Measurements from ENCODE around the gene PNMA1.

The PNMA1 gene

GRCh38 chr14:73713803-73714655 lies at the start of gene PNMA1:
Gene PNMA1, minus strand, starts transcription at chr14:73714384. Its CDS starts 745 bp downstream, at chr14:73713639.
- DNase-seq: peak; percentile 18

GRCh38 chr14:73763396-73763795 lies 49.2 kb upstream of the PNMA1 start:
- no peak for DNase-seq

- no peak for DNase-seq
These were observed 48.2 kb upstream of the PNMA1 start for GRCh38 chr14:73762375-73762822.

DNA sequence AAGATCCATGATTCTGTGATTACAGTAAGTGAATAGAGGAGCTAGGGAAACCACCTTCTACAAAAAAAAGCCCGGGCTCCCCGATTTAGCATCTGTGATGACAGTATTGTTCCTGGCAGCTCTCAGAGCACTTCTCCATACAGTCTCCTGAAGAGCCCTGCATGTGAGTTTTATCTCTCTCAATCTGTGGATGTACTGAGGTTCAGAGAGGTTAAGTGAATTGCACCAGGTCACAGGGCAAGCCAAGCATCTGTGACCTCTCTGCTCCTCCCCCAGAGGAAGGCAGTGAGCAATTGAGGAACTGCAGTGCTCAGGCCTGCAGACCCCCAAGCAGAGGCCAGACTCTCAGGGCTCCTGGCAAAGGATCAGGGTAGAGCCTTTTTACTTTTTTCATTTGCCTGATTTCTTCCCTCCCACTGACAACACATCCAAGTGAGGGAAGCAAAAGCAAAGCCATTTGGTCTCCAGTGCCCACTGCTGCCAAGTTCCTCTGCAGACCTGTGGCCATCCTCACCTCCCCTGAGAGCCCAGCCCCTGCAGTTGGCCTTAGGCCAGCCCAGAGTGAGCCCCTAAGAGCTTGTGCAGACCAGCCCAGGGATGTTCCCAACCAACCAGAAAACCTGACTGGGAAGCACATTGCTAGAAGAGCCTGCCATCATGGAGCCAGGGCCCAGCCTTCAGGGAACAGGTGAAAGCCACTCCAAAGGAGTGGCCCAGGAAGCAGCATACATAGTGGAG lies 47.6 kb upstream of the PNMA1 start:
- DNase-seq: no peak

- DNase-seq: no peak
These were observed 46.7 kb upstream of the PNMA1 start for GRCh38 chr14:73760598-73761586.

DNA sequence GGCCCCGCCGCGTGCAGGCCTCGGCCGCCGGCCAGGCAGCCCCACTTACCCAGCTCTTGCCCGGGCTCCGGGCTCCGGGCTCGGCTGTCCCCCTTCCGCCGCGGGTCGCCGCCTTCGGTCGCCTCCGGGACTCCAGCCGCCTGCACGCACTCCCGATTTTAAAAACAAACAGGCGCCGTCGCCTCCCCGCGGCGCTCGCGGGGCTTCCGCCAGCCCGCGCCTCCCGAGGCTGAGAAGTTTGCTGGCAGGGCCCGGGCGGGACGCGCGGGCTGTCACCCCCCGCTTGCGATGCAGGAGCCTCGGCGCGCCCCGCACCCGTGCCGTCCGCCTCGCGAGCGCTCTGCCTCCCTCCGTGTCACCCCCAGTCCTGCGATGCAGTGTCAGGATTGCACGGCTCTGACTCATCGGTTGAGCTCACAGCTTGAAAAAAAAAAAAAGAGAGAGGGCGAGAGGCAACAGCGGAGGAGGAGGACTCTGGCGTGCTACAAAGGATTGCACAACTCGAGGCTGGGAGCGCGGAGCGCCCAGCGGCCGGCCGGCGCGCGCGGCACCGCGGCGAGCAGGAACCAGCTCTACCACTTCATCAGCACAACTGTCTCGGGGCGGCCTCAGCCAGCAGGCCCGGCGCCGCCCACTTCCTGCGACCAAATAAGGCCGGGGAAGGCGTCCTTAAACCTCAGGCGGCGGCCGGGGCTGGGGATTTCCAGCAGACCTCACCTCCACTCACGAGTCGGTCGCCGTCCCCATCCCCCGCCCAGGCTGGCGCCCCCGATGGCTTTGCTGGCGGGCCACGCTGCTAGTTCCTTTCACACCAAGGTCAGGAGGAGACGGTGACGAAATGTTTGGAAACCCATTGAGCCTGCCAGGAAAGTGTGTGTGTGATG lies 45.8 kb upstream of the PNMA1 start:
- DNase-seq: peak; percentile 60

- no peak for DNase-seq
These were observed 45.1 kb upstream of the PNMA1 start for GRCh38 chr14:73759183-73759713.

- DNase-seq: no peak
These were observed 44.4 kb upstream of the PNMA1 start for GRCh38 chr14:73758392-73759182.

GRCh38 chr14:73757876-73758391 lies 43.8 kb upstream of the PNMA1 start:
- DNase-seq: no peak

DNA sequence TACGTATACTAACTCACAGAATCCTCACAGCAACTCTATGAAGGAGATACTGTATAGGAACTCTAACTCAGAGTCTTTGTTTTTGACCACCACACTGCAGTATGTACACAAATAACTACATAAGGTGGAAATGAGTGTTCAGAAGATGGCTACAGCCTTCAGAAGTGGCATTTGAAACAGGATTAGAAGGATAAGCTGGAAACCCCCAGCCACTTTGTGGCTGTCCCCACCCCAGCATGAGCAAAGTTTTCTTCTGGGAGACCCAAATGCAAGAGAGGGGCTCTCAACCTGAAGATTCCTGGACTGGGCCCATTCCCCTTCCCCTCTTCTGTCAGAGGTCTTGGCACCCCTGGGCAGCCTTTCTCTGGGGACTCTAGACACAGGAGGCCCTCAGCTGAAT lies 43.2 kb upstream of the PNMA1 start:
- no peak for DNase-seq

- no peak for DNase-seq
These were observed 41.3 kb upstream of the PNMA1 start for GRCh38 chr14:73755434-73756014.

DNA sequence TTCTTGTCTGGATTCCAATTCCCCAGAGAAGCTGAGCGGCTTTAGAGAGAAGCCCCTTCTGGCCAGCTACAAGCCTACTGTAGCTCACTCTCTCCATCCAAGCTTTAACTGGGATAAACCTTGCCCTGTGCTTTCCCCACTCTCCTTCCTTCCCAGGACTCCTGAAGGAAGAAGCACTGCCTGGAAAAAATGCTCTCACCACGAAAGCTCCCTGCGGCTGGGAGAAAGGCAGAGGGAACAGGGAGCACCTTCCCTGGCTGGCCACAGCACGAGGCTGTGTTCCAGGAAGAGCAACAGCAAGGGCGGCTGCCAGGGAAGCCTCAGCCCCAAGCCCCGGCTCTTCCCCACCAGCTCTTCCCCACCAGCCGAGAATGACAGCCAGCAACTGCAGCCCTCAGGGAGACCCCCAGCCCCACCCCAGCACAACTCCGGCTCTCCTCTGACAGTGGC lies 40.8 kb upstream of the PNMA1 start:
- no peak for DNase-seq

DNA sequence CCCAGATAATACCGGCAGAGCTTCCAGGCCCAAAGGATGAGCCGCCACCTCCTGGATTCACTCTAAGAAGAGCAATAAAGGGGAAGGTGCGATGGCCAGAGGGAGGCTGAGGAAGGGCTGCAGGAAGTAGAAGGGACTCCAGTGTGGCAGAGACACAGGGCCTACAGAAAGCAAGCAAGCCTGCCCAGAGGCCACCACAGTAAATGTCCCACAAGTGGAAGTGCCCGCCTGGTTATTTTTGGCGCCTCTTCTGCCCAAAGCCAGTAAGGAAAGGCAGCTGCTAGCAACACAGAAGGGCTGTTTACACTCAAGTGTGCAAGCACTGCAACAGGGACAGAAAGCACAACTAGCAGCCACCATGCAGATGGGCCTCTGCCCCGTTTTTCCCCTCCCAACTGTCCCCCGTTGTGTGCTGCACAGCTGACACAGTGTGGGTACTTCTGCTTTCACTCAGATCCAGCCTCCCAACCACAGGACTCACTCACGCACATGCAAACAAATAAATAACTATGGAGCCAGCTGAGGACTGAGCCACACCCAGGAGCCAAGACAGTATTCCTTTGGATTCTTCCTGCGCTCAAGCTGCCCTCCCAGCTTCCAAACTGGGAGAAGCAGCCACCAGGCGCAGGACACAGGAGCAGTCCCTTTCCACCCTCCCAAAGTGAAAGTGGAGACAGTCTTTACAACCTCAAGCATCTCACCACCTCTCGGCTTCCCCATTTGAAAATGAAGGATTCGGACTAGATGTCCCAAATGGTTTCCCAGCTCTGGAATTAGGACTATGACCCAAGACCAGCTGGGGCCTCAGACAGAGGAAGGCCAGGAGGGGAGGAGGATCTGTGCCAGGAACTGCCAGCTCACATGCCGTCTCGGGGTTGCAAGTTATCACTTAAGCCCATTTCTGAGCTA lies 40.0 kb upstream of the PNMA1 start:
- DNase-seq: no peak

DNA sequence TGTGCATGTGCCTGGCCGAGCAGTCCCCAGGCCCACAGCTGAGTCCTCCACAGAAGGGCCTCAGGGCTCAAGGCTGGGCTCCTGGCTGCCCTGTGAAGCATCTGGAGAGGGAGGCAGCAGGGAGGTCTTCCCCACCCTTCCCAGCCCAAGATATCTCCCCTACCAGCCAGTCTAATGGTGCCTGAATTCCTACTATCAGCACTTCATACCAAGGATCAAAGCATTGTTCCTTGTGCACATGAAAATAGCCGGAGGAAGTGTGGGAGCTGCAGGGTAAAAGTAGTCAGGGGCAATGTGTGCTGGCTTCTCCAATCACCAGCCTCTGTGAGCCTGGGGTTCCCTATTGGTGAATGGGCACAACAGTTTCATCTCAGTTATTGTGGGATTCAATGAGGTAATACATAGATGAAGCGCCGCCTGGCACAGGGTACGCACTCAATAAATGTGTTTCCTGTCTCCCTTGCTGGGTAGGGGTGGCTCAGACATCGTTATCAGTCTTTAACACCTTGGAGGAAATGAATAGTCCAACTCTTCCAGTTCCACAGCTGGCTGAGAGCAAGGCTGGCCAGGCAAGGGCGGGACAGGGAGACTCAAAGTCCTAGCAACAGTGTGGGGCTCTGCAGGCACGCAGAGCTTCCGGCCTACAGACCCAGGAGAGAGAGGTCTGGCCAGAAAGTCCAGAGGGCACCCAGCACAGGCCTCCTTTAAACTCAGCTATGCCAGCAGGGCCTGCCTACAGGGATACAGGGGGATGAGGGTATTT lies 39.1 kb upstream of the PNMA1 start:
- DNase-seq: no peak

DNA sequence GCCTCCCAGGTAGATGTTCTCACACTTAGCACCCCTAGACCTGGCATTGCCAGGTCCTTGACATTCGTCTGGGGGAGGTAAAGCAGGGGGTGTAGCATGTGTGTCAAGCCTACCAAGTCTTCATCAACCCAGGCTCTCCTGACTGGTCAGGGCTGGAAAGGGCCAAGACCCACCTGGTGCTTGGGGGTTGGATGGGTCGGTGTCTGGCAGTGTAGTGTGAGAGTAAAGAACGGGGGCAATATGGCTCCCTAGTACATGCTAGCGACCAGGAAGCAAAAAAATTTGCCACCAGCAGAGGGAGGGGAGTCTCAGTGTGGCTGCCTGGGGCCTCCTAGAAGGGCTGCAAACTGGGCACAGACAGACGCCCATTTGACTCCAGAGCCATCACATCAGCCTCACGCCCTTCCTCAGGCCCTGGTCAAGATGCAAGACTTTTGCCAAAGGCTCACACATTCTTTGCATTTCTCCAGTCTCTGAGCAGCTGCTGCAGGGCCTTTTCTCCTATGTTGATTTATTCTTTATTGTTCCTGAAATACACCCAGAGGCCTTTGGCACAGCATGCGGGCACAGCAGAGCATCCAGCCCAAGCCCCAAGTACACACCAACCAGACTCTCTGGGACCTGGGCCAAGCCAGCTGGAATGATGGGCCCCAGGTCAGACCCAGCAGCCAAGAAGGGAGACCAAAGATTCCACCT lies 38.3 kb upstream of the PNMA1 start:
- no peak for DNase-seq

DNA sequence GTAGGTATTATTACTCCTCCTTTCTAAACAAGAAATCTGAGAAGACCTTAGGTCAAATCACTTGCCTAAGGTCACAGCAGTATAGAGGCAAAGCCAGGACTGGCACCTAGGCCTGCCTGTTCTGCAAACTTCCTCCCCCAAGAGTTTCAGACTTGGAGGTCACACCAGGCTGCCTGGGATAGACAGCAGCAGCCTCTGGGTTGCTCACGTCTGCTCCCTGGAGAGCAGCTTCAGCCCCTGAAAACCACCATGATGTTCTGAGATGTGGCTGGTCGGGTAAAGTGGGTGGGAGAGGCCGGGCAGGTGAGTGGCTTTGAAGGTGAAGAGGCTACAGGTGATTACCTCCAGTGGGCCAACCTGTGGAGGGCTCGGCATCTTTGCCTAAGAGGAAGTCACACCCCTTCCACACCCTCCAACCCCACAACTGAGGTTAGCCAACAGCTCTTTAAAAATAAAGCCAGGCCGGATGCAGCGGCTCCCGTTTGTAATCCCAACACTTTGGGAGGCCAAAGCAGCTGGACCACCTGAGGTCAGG lies 37.0 kb upstream of the PNMA1 start:
- DNase-seq: no peak

DNA sequence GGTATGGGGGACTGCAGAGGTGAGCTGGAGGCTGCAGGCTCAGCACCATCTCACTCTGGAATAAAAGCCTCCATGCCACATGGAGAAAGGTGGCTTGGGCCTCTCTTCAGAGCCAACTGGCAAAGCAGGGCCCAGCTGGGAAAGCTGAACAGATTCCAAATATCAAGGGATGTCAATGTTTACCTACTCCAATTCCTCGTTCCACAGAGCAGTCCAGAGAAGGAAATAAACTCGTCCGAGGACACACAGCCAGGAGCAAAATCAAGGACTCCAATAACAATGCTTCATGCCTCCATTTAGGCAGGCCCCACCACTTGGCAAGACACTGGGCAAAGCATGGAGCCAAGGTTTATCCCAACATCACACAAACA lies 36.3 kb upstream of the PNMA1 start:
- DNase-seq: no peak
